Activated CD4-positive, alpha-beta T cell treated with anti-CD3 and anti-CD28 coated beads, Interleukin-2, amount 50 U/mL, for 48 hours (primary cell): Measurements from ENCODE around the gene CHCHD3.

Experiments used
- DNase-seq, 2 experiments: peaks; one replicate each; pipeline ENCODE4 v3.0.0-alpha.2; 2020

Gene CHCHD3

DNA sequence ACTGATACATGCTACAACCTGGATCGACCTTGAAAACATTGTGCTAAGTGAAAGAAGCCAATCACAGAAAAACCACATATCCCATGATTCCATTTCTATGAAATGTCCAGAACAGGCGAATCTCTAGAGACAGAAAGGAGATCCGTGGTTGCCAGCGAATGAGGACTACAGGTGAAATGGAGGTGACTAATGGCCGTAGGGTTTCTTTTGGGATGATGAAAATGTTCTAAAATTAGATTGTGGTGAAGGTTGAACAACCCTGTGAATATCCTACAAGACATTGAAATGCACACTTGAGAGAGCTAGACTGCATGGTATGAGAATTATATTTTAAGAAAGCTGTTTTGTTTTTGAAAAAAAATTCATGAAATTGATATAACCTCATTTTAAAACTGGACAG, 317.1 kb downstream of the CHCHD3 start:
- DNase-seq, result no peak

GRCh38 chr7:132760866-132761265, 321.0 kb downstream of the CHCHD3 start:
- no peak for DNase-seq

GRCh38 chr7:132760244-132760623, 321.7 kb downstream of the CHCHD3 start:
- no peak for DNase-seq

DNA sequence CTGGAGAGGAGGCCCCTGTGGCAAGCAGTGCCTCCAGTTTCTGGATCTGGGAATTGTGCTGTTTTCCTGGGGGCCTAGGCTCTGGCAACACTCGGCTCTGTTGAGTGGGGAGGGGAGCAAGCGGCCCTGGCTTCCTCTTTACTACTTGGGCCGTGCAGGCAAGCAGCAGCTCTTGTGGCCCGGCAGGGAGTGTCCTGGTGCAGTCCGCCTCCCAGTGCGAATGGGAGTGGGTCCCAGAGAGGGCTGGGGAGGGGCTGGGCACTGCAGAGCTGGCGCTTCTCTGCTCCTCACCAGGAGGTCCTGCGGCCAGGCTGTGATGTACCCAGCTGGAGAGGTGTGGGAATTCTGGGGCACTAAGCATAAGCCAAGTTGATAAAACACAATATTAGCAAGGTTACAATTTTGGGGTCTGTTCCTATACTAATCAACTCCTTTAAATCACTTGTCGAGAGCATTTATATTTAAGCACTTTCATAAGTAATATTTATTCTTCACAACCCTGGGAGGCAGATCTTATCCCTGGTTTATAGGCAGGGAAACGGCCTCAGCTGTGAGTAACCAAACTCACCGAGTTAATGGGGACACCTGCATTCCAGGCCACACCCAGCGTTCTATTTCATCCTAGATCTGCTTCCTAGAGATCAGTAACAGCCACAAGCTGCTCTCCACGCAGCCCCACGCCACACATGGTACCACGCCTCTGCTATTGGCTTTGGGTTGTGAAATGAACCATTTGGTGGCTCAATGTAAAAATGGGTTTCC, 322.2 kb downstream of the CHCHD3 start:
- no peak for DNase-seq

- no peak for DNase-seq
These were observed 322.9 kb downstream of the CHCHD3 start for GRCh38 chr7:132758986-132759385.

DNA sequence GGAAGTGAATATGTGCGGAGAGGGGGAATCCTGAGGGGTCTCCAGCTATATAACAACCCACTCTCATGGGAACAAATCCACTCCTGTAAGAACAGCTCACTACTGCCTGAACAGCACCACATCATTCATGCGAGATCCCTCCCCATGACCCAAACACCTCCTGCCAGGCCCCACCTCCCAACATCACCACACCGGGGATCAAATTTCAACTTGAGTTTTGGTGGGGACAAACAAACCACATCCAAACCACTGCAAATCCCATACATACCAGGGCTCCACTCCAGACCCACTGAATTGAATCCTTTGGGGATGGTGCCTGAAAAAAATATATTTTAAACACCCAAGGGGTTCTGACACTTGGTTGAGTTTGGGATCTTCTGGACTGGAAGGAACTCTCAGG, 324.1 kb downstream of the CHCHD3 start:
- DNase-seq, result no peak

- DNase-seq, result no peak
These were observed 325.4 kb downstream of the CHCHD3 start for GRCh38 chr7:132756484-132756990.

- no peak for DNase-seq
These were observed 326.1 kb downstream of the CHCHD3 start for GRCh38 chr7:132755538-132756483.

DNA sequence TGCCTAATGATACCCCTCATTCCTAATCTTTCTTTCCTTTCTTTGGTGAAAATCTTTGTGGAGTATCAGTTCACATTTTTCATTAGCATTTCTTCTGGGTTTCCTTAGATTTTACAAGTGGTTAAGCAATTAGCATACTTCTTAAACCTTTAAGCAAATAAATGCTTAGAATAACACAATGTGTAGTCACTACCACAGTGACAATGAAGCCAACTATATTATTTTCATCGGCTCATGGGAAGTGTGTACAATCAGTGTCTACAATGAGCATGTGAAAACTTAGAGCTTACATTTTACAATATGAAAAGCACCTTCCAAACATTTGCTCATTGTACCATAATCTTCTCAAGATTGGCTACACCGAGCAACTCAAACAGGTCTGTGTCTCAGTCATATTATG, 329.5 kb downstream of the CHCHD3 start:
- DNase-seq, result no peak

DNA sequence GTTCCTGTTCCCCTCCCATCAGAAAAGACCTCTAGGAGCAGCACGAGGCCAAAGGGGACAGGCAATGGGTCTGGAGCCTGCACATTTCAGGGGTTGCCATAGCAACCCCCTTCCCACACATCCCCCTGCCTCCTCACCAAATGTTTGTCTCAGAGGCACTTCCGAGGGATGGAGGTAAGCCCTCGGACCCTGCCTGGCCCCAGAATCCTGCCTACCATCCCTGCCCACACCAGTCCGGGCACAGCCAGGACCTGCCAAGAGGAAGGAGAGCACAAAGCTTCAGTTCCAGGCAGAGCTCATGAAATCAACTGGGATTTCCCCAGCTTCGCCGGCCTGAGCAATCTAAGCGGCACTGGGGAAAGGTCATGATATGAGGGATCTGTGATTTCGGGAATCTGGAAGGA, 330.6 kb downstream of the CHCHD3 start:
- DNase-seq, result no peak

DNA sequence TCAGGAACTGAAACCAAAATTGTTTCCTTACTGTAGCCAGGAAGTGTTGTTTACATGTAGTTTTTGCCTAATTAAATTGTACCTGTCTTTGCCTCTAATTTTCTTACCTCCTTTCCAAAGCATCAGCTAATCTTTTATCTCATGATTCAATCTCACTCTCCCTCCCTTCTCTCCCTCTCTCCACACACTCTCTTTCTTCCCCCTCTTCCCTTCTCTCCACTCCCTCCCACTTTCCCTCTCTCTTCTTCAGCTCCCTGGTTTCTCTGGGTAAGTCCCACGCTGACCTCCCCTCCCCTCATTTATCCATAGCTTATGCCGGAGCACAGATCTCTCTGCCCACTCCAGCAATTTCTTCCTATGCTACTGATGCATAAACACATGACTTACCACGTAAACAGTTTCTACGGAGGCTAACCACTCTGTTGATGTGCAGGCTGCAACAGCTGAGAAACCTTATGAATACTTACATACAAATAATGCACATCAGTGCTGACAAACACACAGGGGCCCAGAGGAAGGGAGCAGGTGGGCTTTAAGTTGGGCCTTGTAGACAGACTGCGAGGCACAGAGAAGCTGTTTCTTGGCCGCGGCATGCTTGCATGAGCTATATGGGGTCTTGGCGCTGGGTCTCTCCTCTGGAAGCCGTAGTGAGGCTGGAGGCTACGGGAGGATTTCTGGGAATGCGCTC, 331.2 kb downstream of the CHCHD3 start:
- DNase-seq, result no peak

DNA sequence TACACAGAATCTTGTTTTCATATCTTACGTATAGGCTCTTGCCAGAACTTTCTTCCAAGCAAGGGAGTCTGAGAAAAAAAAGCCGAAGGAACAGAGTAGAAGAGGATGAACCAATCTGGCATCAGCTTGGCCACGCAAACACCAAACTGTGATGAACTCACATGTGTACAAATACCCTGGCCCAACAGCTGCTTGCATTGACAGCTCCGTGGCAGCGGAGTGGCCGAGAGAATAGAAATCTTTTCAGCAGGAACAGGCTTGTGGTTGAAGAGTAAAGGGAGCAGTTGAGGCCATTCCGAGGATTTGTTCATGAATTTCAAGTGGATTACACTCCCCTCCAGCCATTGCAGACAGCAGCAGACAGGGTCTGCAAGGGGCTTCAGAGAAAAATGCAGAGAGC, 331.8 kb downstream of the CHCHD3 start:
- no peak for DNase-seq

DNA sequence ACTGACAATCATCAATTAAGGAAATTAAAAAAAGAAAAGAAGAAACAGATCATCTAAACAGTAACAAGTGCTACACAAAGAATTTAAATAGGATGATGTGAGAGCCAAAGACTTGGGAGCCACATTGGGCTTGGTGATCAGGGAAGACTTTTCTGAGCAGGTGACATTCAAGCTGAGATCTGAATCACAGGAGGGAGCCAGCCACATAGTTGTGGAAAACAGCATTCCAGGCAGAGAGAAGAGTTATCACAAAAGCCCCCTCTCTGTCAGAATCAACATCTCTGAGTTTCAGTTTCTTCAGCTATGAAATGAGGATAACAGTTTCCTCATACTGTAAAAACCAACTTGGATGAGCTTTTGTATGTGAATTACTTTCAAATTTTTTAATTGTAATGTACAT, 336.4 kb downstream of the CHCHD3 start:
- no peak for DNase-seq

DNA sequence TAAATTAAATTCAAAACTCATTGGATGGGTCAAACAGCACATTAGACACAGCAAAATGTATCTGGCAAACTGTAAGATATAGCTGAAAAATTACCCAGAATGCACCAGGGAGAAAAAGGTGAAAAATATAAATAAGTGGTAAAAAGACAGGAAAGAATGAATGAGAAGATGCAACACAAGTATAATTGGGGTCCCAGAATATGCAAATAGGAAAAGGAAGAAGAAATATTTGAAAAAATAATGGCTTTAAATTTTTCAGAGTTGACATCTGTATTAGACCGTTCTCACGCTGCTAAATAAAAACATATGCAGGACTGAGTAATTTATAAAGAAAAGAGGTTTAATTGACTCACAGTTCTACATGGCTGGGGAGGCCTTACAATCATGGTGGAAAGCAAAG, 337.9 kb downstream of the CHCHD3 start:
- no peak for DNase-seq

- DNase-seq, result no peak
These were observed 339.7 kb downstream of the CHCHD3 start for GRCh38 chr7:132742189-132742612.

GRCh38 chr7:132740176-132740575, 341.7 kb downstream of the CHCHD3 start:
- no peak for DNase-seq

GRCh38 chr7:132739271-132739955, 342.5 kb downstream of the CHCHD3 start:
- DNase-seq, result no peak

DNA sequence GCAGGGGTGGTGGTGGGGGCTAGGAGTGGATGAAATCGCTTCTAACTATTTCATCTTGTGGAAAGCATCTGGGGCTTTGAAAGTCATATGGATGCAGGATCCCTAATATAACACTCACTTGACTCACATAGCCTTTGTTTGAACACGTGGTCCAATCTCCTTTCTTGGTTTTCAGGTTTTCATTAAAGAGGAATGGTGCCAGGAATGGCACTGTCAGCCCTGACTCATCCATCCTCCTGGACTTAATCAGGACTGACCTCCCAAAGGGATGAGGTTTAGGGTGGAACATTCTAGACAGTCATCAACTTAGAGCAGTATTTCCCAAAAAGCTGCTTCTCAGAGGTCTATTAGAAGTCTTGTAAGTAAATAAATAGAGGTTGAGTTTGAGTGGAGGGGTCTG, 343.6 kb downstream of the CHCHD3 start:
- no peak for DNase-seq

DNA sequence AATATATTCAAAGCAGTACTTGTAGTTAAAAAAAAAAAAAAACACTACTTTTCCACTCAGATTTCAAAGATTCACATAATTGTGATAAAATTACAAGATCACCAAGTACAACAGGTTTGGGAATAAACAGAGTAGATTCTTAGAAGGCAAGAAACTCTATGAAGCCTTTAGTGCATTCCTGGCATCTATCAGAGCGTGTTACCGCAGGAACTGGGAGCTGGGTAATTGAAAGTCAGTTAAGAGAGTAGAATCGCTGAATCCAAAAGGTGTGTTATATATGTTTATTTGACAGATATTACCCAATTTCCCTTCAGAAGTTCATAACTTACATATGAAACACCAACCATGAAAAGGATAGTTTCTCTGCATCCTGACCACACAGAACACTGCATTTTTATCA, 346.4 kb downstream of the CHCHD3 start:
- no peak for DNase-seq
